ENCODE results near the gene SENP6. TPM values are rescaled to one million over a fixed set of nuclear protein-coding genes. Genes with fewer than 3 reads are reported as not detected.
"Not testable (repeated sequence)": the region's sequence is repeated elsewhere in the genome, so short reads cannot be mapped to it uniquely, and the experiment has no call there.

SENP6 gene
- total and polyA plus RNA-seq, 2 experiments from 2014 or later, result 35.9 to 102 TPM

- Histone ChIP-seq H3K4me2 (no peak overlapping the region), H2AFZ (no peak overlapping the region), H3K9me2 (replicated peaks; ENCODE audit: insufficient read depth) (no peaks in the 10 kb centered on the region), H4K20me1 (ENCODE audit: insufficient read depth, poor library complexity, severe bottlenecking) (no peaks in the 10 kb centered on the region), H3K4me1 (ENCODE audit: insufficient read depth) (no peaks in the 10 kb centered on the region), H3K79me2 (no peaks in the 10 kb centered on the region), H3K4me3 (no peak overlapping the region), H3K27ac (no peak overlapping the region), H3K27me3 (no peaks in the 10 kb centered on the region), H3K36me3 (replicated peaks; ENCODE audit: insufficient read depth, low read depth) (no peaks in the 10 kb centered on the region), H3K9me3 (ENCODE audit: low read depth) (no peaks in the 10 kb centered on the region)
- TF ChIP-seq CTCF (IDR thresholded peaks at IDR 0.05; ENCODE audit: poor library complexity) (no peak), EZH2 (IDR thresholded peaks at IDR 0.05; ENCODE audit: borderline replicate concordance) (no peak), EZH2phosphoT487 (IDR thresholded peaks at IDR 0.05; ENCODE audit: low read depth, severe bottlenecking, unreplicated experiment) (no peak)
- WGBS (ENCODE audit: low lambda C conversion rate, missing lambda C conversion rate), result 82% methylated on average over 2 of the region's 2 CpGs
- no peak for DNase-seq (ENCODE audit: low spot score)
These were observed 121.7 kb downstream of the SENP6 start for GRCh38 chr6:75723382-75723781.

- TF ChIP-seq CTCF (IDR thresholded peaks at IDR 0.05; ENCODE audit: poor library complexity), result no peak
- no peak for TF ChIP-seq EZH2 (IDR thresholded peaks at IDR 0.05; ENCODE audit: borderline replicate concordance)
- no peak for TF ChIP-seq EZH2phosphoT487 (IDR thresholded peaks at IDR 0.05; ENCODE audit: low read depth, severe bottlenecking, unreplicated experiment)
- Histone ChIP-seq H2AFZ (no peak overlapping the region), H4K20me1 (ENCODE audit: insufficient read depth, poor library complexity, severe bottlenecking) (no peaks in the 10 kb centered on the region), H3K4me1 (ENCODE audit: insufficient read depth) (no peaks in the 10 kb centered on the region), H3K36me3 (replicated peaks; ENCODE audit: insufficient read depth, low read depth) (no peaks in the 10 kb centered on the region), H3K9me2 (replicated peaks; ENCODE audit: insufficient read depth) (no peaks in the 10 kb centered on the region), H3K9me3 (ENCODE audit: low read depth) (no peaks in the 10 kb centered on the region), H3K27ac (no peak overlapping the region), H3K79me2 (no peaks in the 10 kb centered on the region), H3K27me3 (no peaks in the 10 kb centered on the region), H3K4me2 (no peak overlapping the region), H3K4me3 (no peak overlapping the region)
- no peak for DNase-seq (ENCODE audit: low spot score)
- WGBS (ENCODE audit: low lambda C conversion rate, missing lambda C conversion rate), result 88% methylated on average over 2 of the region's 2 CpGs
These were observed 125.5 kb downstream of the SENP6 start for GRCh38 chr6:75727206-75727605.

GRCh38 chr6:75731029-75731428 lies 129.3 kb downstream of the SENP6 start:
- not testable (repeated sequence) for H3K4me2 ChIP-seq; H3K79me2 ChIP-seq; H2AFZ ChIP-seq; H3K9me3 ChIP-seq (ENCODE audit: low read depth); H3K36me3 ChIP-seq (replicated peaks; ENCODE audit: insufficient read depth, low read depth); H3K4me1 ChIP-seq (ENCODE audit: insufficient read depth); DNase-seq (ENCODE audit: low spot score); H3K9me2 ChIP-seq (replicated peaks; ENCODE audit: insufficient read depth); H3K27me3 ChIP-seq; H4K20me1 ChIP-seq (ENCODE audit: insufficient read depth, poor library complexity, severe bottlenecking); H3K4me3 ChIP-seq; H3K27ac ChIP-seq
- WGBS (ENCODE audit: low lambda C conversion rate, missing lambda C conversion rate), result 91% methylated on average over 8 of the region's 8 CpGs

DNA sequence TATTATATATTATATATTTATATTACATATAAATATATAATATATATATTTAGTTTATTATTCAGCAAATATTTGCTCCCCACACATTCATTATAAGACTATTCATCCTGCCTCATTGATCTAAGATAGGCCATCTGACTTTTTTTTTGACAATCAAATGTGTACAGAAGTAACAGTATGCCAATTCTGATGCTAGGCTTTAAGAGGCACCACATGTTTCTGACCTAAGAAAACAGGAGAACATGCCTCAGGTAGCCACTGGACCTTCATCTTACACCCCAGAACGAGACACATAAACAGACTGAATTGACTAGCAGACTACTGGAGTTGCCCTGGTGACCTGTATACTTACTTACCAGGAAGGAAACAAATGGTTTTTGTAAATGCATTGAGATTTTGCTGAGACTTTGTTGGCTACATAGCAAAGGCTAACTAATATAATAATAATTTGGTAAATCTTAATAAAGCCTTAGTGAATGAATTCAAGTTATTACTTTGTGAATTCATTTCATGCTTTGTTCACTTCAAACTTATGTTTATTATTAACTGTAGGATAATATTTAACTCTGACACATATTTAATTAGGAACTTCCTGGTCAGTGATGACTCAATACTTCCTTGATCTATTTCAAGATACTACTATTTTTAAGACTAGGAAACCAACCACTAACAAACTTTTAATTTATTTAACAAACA lies 134.0 kb downstream of the SENP6 start:
- no peaks in the 10 kb centered on the region for H3K79me2 ChIP-seq
- H3K27ac ChIP-seq, result peak overlapping the region; percentile 83
- no peaks in the 10 kb centered on the region for H4K20me1 ChIP-seq (ENCODE audit: insufficient read depth, poor library complexity, severe bottlenecking)
- H3K36me3 ChIP-seq (replicated peaks; ENCODE audit: insufficient read depth, low read depth), result no peaks in the 10 kb centered on the region
- WGBS (ENCODE audit: low lambda C conversion rate, missing lambda C conversion rate), result 52% methylated on average over 1 of the region's 1 CpG
- TF ChIP-seq EZH2phosphoT487 (IDR thresholded peaks at IDR 0.05; ENCODE audit: low read depth, severe bottlenecking, unreplicated experiment) (no peak), CTCF (IDR thresholded peaks at IDR 0.05; ENCODE audit: poor library complexity) (no peak), EZH2 (IDR thresholded peaks at IDR 0.05; ENCODE audit: borderline replicate concordance) (no peak)
- peaks cover 6% of the 10 kb centered on the region for H3K4me1 ChIP-seq (ENCODE audit: insufficient read depth)
- peak overlapping the region; percentile 21 for H3K4me2 ChIP-seq
- H3K9me2 ChIP-seq (replicated peaks; ENCODE audit: insufficient read depth), result no peaks in the 10 kb centered on the region
- no peaks in the 10 kb centered on the region for H3K9me3 ChIP-seq (ENCODE audit: low read depth)
- H2AFZ ChIP-seq, result peak overlapping the region; percentile 24
- no peaks in the 10 kb centered on the region for H3K27me3 ChIP-seq
- H3K4me3 ChIP-seq, result no peak overlapping the region
- peak; percentile 25 for DNase-seq (ENCODE audit: low spot score)

All from hepatocyte (in vitro differentiated cells).